ENCODE data around the gene TOX3. TPM values are rescaled to one million over a fixed set of nuclear protein-coding genes. Genes with fewer than 3 reads are reported as not detected.

TOX3 gene
- total RNA-seq, 3 donors from 2014 or later (not counting 1 experiment from before 2014, with no cell fraction given): not detected

DNA sequence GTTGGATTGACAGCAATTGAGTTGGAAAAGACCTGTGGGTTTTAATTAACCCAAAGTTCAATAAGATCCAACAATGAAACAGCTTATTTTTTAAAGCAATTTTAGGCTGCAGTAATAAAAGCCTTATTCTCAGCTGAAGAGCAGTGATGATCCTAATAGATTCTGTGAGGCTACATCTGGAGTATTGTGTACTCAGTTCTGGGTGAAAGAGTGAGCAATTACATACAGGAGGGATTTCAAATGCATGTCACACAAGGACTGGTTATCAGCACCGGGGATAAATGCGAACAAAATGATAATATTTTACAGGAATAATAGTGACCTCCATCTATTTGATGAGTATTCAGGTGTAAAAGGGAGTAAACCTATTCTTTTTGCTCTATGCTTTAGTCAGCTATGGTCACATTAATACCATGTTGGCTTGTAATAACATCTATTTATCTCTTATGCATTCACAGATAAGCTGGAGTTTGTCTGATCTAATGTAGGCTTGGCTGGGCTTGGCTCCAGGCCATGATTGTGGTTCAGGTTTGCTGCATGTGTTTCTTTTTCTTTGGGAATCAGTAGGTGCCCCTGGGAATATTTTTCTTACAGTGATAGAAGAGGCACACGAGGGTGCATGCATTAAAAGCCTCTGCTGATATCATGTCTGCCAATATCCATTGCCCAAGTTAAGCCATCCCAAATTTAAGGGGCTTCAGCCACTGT lies 22.2 kb upstream of the TOX3 start:
- no peak overlapping the region for H3K27ac ChIP-seq (ENCODE audit: low read length)
- H3K4me1 ChIP-seq (ENCODE audit: control insufficient read depth, insufficient read depth, low read length): no peaks in the 10 kb centered on the region
- Mint-ChIP-seq H3K36me3 (no peaks in the 10 kb centered on the region), H3K4me1 (no peaks in the 10 kb centered on the region), H3K9me3 (peaks cover 4 to 11% of the 10 kb centered on the region in 2 donors), H3K27ac (no peak overlapping the region), H3K4me3 (no peak overlapping the region), H3K27me3 (ENCODE audit: low read depth in 2 of 2) (no peaks in the 10 kb centered on the region)
- no peak for ATAC-seq
- TF ChIP-seq, protein P1, sequence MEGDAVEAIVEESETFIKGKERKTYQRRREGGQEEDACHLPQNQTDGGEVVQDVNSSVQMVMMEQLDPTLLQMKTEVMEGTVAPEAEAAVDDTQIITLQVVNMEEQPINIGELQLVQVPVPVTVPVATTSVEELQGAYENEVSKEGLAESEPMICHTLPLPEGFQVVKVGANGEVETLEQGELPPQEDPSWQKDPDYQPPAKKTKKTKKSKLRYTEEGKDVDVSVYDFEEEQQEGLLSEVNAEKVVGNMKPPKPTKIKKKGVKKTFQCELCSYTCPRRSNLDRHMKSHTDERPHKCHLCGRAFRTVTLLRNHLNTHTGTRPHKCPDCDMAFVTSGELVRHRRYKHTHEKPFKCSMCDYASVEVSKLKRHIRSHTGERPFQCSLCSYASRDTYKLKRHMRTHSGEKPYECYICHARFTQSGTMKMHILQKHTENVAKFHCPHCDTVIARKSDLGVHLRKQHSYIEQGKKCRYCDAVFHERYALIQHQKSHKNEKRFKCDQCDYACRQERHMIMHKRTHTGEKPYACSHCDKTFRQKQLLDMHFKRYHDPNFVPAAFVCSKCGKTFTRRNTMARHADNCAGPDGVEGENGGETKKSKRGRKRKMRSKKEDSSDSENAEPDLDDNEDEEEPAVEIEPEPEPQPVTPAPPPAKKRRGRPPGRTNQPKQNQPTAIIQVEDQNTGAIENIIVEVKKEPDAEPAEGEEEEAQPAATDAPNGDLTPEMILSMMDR (IDR thresholded peaks at IDR 0.05): no peak
- no peak for DNase-seq
- WGBS (ENCODE audit: insufficient coverage): 75% methylated on average over 2 of the region's 3 CpGs
- no peaks in the 10 kb centered on the region for H3K36me3 ChIP-seq (ENCODE audit: control insufficient read depth, insufficient read depth, low read length)
- H3K27me3 ChIP-seq (ENCODE audit: control insufficient read depth, insufficient read depth, low read length): no peaks in the 10 kb centered on the region
- intact Hi-C loops (cut with micrococcal nuclease): no loop called here
- H3K4me3 ChIP-seq (ENCODE audit: low read length): no peak overlapping the region
- no peaks in the 10 kb centered on the region for H3K9me3 ChIP-seq (ENCODE audit: control insufficient read depth, insufficient read depth, low read length)

DNA sequence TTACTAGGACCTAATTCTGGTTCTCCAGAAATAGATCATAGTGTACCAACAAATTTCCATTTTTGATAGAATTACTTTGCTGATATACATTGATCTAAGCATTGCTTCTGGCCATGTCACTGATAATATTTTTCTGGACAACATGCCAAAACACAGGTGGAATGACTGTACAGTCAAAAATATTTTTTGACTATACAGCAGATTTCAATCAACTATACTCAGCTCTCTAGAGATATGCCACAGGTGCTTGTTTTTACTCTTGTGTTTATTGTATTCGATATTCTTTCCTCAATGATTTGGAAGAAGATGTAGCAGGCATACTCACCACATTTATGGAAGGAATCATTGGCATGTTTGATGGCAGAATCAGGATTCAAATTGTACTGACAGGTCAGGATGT lies 21.6 kb upstream of the TOX3 start:
- H3K4me3 ChIP-seq (ENCODE audit: low read length): no peak overlapping the region
- Mint-ChIP-seq H3K27ac (no peak overlapping the region), H3K9me3 (peaks cover 4 to 14% of the 10 kb centered on the region in 2 donors), H3K4me1 (no peaks in the 10 kb centered on the region), H3K27me3 (ENCODE audit: low read depth in 2 of 2) (no peaks in the 10 kb centered on the region), H3K36me3 (no peaks in the 10 kb centered on the region), H3K4me3 (no peak overlapping the region)
- H3K36me3 ChIP-seq (ENCODE audit: control insufficient read depth, insufficient read depth, low read length): no peaks in the 10 kb centered on the region
- H3K9me3 ChIP-seq (ENCODE audit: control insufficient read depth, insufficient read depth, low read length): no peaks in the 10 kb centered on the region
- 83% methylated on average over 1 of the region's 1 CpG for WGBS (ENCODE audit: insufficient coverage)
- no peak for ATAC-seq
- TF ChIP-seq, protein P1 (IDR thresholded peaks at IDR 0.05): no peak
- no peaks in the 10 kb centered on the region for H3K27me3 ChIP-seq (ENCODE audit: control insufficient read depth, insufficient read depth, low read length)
- intact Hi-C loops (cut with micrococcal nuclease): no loop called here
- DNase-seq: no peak
- no peaks in the 10 kb centered on the region for H3K4me1 ChIP-seq (ENCODE audit: control insufficient read depth, insufficient read depth, low read length)
- no peak overlapping the region for H3K27ac ChIP-seq (ENCODE audit: low read length)

DNA sequence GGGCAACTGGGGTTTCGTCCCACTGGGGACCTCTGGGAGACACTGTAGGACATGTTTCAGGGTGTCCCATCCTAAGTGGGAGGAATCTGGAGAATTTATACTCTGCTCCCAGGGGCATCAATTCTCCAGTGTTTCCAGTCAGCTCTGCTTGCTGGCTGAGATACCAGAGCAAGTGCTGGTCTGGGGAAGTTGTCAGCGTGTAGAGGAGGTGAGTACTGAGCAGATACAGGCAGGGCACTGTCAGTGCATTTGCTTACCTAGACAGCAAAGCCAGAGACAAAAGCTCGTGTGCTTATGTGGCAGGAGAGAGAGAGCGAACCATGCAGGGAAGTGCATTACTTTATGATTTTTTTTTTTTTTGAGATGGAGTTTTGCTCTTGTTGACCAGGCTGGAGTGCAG lies 20.2 kb upstream of the TOX3 start:
- Histone ChIP-seq H3K27ac (ENCODE audit: low read length) (no peak overlapping the region), H3K9me3 (ENCODE audit: control insufficient read depth, insufficient read depth, low read length) (no peaks in the 10 kb centered on the region), H3K27me3 (ENCODE audit: control insufficient read depth, insufficient read depth, low read length) (no peaks in the 10 kb centered on the region), H3K4me3 (ENCODE audit: low read length) (no peak overlapping the region), H3K4me1 (ENCODE audit: control insufficient read depth, insufficient read depth, low read length) (no peaks in the 10 kb centered on the region), H3K36me3 (ENCODE audit: control insufficient read depth, insufficient read depth, low read length) (no peaks in the 10 kb centered on the region)
- Mint-ChIP-seq H3K4me1 (no peaks in the 10 kb centered on the region), H3K4me3 (no peak overlapping the region), H3K9me3 (peaks cover 4 to 16% of the 10 kb centered on the region in 2 donors), H3K27me3 (ENCODE audit: low read depth in 2 of 2) (no peaks in the 10 kb centered on the region), H3K36me3 (no peaks in the 10 kb centered on the region), H3K27ac (no peak overlapping the region)
- 80% methylated on average over 4 of the region's 4 CpGs for WGBS (ENCODE audit: insufficient coverage)
- intact Hi-C loops (cut with micrococcal nuclease): no loop called here
- ATAC-seq (no peak), DNase-seq (no peak)
- TF ChIP-seq, protein P1 (IDR thresholded peaks at IDR 0.05): no peak

Data from natural killer cell (primary cell).